Activated T-helper 1 cell treated with anti-CD3 and anti-CD28 coated beads, Interleukin-2, amount 50 U/mL, for 16 hours (primary cell): ENCODE results near the gene DCLRE1A.

Experiments used
- DNase-seq, 2 donors: peaks; one replicate each; pipeline ENCODE4 v3.0.0-alpha.2; 2020; ENCODE audit warnings: low read depth in 1 of 2, low spot score in 1 of 2

Gene DCLRE1A

DNA sequence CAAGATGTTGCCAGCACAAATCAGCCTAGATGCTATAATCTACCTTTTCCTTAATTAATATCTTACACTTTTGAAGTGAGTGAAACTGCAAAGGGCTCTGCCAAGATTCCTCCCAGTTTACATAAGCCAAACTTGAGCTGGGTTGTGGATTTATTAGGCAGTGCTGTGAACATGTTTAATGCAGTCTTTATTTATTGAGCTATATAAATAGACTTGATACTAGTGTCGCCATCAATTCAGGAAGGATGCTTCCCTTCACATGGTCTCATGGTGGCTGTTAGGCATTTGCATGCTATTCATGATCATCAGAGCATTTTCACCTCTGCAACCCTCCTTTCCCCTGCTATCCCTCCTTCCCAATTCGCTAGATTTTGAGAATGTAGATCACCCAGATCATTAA lies 62.2 kb downstream of the DCLRE1A start:
- no peak for DNase-seq

DNA sequence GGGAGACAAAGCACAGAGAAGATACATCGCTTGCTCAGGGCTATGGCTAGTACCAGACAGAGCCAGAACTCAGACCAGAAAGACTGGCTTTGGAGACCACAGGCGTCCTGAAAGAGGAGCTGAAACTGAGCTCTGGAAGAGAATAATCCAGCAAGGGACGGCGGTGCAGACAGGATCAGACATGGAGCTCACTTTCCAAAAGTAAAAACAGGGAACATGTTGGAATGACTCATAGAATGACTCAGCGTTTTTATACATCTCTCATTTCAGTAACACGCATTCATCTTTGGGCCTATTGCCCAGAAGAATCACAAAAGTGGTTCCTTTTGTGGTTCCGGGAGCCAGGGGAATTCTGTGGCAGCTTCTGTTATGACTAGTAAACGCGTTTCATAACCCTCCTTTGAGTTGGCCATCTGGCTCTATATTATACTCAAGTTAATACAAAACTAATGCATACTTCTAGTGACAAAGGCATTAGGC lies 65.2 kb downstream of the DCLRE1A start:
- DNase-seq = no peak
